NCI-H146 (cell line): ENCODE results near the gene ATP1A4.
"Not testable (repeated sequence)": the region's sequence is repeated elsewhere in the genome, so short reads cannot be mapped to it uniquely, and the experiment has no call there.

Experiments
- DNase-seq: peaks from one replicate; lab custom pipeline; 2025; lab: John Stamatoyannopoulos, UW

Gene ATP1A4

GRCh38 chr1:160124705-160125478 lies 26.5 kb upstream of the ATP1A4 start:
- no peak for DNase-seq

GRCh38 chr1:160125746-160126145 lies 25.7 kb upstream of the ATP1A4 start:
- no peak for DNase-seq

DNA sequence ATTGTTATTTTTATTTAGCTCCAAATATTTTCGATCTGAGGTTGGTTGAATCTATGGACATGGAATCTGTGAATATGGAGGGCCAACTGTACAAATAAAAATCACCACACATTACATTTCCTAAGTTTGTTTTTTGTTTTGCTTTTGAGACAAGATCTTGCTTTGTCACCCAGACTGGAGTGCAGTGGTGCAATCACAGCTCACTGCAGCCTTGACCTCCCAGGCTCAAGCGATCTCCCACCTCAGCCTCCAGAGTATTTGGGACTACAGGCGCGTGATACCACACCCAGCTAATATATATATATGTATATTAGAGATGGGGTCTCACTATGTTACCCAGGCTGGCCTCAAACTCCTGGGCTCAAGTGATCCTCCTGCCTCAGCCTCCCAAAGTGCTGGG lies 25.1 kb upstream of the ATP1A4 start:
- DNase-seq = not testable (repeated sequence)

GRCh38 chr1:160127381-160127780 lies 24.0 kb upstream of the ATP1A4 start:
- DNase-seq = no peak

DNA sequence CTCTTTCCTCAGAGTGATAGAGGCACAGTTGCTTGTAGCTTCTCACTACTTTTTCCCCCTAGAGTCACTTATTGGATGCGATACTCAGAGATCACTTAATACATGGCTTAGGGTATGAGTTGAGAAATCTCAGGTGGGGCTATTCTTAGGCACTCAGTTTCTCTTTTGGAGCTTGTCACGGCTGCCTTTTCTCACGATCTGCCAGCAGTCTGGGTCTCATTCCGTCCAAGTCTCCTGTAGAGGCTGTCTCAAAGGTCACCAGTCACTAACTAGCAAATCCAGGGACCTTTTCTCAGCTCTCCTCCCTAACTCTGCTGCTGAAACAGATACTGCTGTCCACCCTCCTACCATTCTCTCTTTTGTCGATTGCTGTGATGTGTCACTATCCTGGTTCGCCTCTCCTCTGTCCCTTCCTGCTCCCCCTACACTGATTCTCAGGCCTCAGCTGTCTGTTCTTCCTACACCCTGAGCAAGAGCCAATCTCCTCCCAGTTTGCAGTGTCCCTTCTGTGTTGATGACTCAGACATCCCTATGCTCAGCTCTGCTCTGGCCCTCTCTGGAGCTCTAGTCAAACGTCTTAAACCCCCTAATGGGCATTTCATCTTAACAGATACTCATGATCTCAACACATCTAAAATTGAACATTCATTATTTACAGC lies 23.4 kb upstream of the ATP1A4 start:
- DNase-seq = no peak

GRCh38 chr1:160128636-160129035 lies 22.8 kb upstream of the ATP1A4 start:
- no peak for DNase-seq

DNA sequence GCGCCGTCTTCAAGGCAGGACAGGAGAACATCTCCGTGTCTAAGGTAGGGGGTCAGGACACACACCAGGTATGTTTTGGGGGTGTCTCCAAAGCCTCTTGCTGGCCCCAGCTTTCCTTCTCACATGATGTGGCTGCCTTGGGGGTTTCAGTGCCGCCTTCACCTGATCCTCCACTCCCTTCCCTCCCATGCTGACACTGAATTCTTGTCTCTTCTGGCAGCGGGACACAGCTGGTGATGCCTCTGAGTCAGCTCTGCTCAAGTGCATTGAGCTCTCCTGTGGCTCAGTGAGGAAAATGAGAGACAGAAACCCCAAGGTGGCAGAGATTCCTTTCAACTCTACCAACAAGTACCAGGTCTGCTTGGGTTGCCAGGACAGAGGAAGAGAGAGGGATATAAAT lies 22.4 kb upstream of the ATP1A4 start:
- DNase-seq = no peak

DNA sequence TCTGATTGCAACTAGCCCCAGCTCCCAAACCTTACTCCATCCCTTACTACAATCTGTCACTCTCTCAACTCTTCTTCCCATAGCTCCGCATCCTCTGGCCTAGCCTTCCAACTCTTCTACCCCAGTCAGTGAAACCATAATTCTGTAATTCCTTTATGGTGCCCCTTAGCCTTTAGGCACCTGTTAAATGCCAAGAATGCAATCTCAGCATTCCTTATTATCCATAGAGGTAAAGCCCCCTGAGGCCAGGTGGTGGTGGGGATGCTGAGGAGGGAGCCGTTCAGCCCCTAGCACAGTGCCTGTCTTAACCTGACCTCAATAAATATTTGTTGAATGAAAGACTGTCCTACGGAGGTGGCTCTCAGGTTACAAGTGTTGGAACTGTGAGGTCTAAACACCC lies 21.8 kb upstream of the ATP1A4 start:
- DNase-seq = no peak

DNA sequence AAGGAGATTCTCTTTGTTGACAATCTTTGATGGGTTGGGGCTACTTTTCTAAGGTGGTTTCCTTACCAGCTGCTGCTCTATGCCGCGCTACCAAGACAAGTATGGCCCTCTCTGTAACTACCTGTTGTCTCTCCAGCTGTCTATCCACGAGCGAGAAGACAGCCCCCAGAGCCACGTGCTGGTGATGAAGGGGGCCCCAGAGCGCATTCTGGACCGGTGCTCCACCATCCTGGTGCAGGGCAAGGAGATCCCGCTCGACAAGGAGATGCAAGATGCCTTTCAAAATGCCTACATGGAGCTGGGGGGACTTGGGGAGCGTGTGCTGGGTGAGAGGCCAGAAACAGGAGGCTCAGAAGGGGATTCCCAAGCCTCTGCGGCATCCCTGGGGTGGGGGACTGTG lies 21.4 kb upstream of the ATP1A4 start:
- DNase-seq = no peak

DNA sequence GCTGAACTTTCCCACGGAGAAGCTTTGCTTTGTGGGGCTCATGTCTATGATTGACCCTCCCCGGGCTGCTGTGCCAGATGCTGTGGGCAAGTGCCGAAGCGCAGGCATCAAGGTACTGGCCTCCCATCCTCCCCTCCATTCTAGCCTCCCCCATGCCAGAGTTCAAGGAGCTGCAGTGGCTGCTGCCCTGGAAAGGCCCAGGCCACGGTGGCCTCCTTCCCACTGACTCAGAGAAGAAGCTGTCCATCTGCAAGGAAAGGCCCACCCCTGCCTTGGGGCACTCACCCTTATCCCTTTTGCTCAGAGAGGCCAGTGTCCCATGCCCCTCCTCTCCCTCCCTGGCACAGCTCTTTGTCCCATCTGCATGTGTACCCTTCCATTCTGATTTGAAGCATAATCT lies 20.9 kb upstream of the ATP1A4 start:
- no peak for DNase-seq

DNA sequence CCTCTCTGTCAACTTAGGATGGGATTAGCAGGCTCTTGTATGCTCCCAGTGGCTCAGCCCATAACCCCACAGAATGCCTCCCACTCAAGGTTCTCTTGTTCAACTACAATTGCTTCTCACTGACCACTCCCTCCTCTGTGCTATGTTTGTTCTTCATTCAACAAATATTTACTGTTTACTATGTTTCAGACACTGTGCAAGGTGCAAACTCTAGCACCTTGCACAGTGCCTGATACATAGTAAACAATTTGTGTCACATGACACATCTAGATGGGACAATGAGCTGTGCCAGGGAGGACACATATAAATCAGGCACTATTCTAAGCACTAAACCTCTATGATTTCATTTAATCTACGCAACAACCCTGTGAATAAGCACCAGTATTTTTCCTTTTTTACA lies 20.5 kb upstream of the ATP1A4 start:
- no peak for DNase-seq

DNA sequence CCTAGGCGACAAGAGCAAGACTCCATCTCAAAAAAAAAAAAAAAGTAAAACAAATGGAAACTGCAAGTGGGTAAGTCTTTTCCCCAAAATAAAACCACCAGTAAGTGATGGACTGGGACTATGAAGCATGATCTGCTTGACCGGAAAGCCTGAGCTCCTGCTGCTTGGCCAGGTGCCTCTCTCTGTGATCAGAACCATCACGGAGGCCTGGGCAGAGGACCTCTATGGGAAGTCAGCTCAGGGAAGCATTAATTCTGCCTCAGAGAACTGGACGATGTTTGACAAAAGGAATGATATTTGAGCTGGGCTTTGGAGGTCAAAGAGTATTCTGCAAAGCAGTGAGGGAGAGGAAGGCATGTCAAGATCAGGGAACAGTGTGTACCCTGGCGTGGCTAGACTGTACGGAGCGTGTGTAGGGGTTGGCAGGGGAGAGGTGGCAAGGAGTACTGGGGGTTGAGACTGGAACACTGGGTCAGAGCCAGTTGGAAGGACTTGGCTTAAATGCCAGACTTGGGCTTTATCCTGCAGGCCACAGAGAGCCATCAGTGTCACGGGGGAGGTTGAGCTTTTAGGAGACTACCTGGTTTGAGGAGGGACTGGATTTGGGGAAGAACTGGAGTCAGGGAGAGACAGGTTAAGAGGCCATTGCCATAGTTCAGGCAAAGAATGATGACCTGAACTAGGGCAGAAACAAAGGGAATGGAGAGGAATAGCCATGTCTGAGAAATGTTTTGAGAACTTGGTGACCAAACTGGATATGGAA lies 19.4 kb upstream of the ATP1A4 start:
- no peak for DNase-seq

DNA sequence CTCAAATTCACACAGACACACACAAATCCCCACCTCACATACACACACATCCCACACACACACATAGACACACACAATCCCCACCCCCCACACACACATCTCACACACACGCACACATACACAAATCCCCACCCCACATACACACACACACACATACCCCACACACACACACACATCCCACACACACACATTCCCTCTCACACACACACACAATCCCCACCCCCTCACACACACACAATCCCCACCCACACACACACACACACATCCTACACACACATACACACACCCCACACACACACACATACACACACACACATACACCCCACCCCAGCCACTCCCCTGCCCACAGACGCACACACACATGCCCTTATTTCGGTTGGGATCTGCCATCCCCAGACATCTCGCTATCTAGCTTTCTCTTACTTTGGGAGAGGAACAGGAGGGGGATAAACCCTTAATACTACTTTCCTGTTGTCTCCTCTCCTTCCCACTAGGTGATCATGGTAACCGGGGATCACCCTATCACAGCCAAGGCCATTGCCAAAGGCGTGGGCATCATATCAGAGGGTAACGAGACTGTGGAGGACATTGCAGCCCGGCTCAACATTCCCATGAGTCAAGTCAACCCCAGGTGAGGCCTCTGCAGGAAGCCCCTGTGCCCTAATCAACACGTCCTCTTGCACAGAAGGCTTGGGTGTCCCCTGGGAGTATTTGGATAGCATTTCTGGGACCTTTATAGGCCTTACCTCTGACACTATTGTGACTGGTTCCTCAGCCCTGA lies 17.2 kb upstream of the ATP1A4 start:
- no peak for DNase-seq

DNA sequence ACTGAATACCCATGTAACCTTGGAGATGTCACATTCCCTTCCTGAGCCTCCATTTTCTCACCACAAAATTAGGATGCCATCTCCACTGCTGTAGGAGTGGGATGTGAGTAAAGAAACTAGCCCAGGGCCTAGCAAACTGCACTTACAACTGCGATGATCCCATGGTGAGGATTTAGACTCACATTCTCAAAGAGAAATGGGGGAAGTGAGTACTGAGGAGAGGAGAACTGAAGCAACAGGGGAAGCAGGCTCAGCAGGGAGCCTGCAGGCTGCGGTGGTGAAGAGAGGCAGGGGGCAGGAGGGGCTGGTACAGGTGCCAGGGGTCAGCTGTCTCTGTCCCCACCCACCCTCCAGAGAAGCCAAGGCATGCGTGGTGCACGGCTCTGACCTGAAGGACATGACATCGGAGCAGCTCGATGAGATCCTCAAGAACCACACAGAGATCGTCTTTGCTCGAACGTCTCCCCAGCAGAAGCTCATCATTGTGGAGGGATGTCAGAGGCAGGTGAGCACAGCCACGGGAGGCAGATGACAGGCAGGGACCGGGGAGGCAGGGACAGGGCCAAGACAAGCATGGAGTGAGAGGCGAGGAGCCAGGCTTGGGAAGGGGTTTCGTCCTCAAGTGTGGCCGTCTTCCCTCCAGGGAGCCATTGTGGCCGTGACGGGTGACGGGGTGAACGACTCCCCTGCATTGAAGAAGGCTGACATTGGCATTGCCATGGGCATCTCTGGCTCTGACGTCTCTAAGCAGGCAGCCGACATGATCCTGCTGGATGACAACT lies 16.4 kb upstream of the ATP1A4 start:
- DNase-seq = no peak

- DNase-seq = no peak
Measured at GRCh38 chr1:160136121-160136925, 15.1 kb upstream of the ATP1A4 start.

DNA sequence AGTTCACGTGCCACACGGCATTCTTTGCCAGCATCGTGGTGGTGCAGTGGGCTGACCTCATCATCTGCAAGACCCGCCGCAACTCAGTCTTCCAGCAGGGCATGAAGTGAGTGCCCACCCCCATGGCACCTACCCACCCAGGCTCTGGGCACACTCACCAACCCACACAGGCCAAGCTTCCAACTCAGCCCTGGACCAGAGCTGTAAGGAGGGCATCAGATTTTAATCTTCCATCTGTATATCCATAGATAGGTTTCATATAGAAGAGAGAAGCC lies 14.5 kb upstream of the ATP1A4 start:
- DNase-seq = no peak

- DNase-seq = no peak
Measured at GRCh38 chr1:160137216-160137862, 14.1 kb upstream of the ATP1A4 start.

DNA sequence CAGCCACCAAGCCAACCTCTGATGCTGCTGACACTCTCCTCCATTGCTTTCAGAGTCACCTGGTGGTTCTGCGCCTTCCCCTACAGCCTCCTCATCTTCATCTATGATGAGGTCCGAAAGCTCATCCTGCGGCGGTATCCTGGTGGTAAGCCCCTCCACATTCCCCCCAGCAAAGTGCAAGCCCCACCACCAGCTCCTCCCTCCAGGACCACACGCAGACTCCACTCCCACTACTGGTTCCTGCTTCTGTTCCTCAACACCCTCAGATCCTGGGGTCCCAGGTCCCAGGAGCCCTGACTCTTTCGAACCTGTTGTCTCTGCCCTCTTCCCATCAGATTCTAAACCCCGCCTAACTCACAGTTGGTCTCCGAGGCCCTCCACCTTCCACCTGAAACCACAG lies 11.6 kb upstream of the ATP1A4 start:
- no peak for DNase-seq

DNA sequence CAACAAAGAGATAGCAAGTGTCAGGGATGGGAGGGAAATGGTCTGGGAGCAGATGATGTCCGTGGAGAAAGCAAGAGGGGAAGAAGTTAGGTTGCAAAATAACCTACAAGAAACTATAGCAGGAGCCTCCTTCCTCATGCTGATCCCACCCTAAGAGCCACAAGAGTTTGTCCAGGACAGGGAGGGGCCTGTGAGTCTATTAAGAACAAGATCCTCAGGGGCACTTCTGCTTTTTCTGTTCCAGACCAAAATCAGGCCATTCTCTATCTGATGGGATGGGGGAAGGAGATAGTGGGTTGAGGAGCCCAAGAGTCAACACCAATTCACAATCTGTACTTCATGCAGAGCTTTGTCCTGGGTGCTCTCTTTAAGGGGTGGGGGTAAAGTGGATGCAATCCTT lies 7.7 kb upstream of the ATP1A4 start:
- DNase-seq = no peak

GRCh38 chr1:160144921-160145320 lies 6.5 kb upstream of the ATP1A4 start:
- no peak for DNase-seq
